ENCODE results near the gene CCL23. TPM values are rescaled to one million over a fixed set of nuclear protein-coding genes. Genes with fewer than 3 reads are reported as not detected.

CCL23 gene
- total RNA-seq, 2 experiments from 2014 or later = not detected

DNA sequence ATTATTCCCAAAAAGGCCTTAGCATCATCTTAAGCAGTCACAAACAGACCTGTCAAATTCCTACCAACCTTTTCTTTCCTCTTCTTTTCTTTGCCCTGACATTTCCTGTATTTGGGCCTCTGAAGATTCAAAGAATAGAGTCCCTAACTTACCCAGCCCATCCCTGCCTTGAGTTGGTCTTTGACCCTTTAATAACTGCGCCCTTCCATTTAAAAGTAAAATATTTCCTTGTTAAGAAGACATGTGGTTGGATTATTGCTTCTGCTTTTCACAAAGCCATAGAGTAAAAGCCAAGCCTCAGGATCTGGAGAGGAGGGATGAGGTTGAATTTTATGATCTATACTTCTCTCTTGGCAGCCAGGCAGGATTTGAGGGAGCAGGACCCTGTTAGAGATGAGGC is 13.2 kb upstream of the CCL23 start:
- no peaks in the 10 kb centered on the region for H3K4me1 ChIP-seq (ENCODE audit: insufficient read depth, low read length, poor library complexity, severe bottlenecking)
- no peaks in the 10 kb centered on the region for H3K9me2 ChIP-seq (ENCODE audit: insufficient read depth, low read length)
- H3K79me2 ChIP-seq (ENCODE audit: insufficient read depth, low read depth, low read length) = no peaks in the 10 kb centered on the region
- H3K36me3 ChIP-seq (ENCODE audit: insufficient read depth, low read length) = no peaks in the 10 kb centered on the region
- H4K20me1 ChIP-seq (ENCODE audit: insufficient read depth, low read length) = no peaks in the 10 kb centered on the region
- no peak overlapping the region for H3K4me3 ChIP-seq (ENCODE audit: low read depth, low read length, poor library complexity, severe bottlenecking)
- ChIA-PET CTCF (ENCODE audit: unreplicated experiment) (no interaction called here), POLR2A (no interaction called here)
- H3K4me2 ChIP-seq (ENCODE audit: low read length) = no peak overlapping the region
- H2AFZ ChIP-seq (ENCODE audit: low read length) = no peak overlapping the region
- H3K27ac ChIP-seq (ENCODE audit: low read depth, low read length, poor library complexity, severe bottlenecking) = no peak overlapping the region
- TF ChIP-seq, protein P1, sequence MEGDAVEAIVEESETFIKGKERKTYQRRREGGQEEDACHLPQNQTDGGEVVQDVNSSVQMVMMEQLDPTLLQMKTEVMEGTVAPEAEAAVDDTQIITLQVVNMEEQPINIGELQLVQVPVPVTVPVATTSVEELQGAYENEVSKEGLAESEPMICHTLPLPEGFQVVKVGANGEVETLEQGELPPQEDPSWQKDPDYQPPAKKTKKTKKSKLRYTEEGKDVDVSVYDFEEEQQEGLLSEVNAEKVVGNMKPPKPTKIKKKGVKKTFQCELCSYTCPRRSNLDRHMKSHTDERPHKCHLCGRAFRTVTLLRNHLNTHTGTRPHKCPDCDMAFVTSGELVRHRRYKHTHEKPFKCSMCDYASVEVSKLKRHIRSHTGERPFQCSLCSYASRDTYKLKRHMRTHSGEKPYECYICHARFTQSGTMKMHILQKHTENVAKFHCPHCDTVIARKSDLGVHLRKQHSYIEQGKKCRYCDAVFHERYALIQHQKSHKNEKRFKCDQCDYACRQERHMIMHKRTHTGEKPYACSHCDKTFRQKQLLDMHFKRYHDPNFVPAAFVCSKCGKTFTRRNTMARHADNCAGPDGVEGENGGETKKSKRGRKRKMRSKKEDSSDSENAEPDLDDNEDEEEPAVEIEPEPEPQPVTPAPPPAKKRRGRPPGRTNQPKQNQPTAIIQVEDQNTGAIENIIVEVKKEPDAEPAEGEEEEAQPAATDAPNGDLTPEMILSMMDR (conservative IDR thresholded peaks at IDR 0.05; ENCODE audit: low read length) = no peak
- no peak for TF ChIP-seq EZH2phosphoT487 (IDR thresholded peaks at IDR 0.05; ENCODE audit: borderline replicate concordance, low read depth, low read length)
- intact Hi-C loops (cut with micrococcal nuclease; ENCODE audit: unreplicated experiment) = no loop called here
- no peaks in the 10 kb centered on the region for H3K9me3 ChIP-seq (ENCODE audit: low read length)
- no peak for DNase-seq (ENCODE audit: low spot score)
- no TSS peak for BruUV-seq (replicated peaks)

DNA sequence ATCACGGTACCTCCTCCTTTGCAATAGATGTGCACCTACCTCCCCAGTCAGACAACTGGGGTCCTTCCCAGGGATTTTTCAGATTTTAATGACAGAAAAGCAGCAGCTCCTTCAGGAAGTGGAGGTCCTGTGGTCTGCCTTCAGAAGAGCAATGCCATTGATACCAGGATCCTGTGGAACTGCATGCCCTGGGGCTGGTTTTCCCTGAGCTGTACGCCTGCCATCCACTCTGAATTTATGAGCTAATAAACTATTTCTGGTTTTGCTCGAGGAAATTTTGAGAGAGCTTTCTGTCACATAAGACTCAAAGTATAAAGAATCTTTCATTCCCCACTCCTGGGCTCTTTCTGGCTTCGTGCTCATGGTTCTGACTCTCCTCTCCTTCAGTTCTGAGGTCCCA is 10.0 kb upstream of the CCL23 start:
- BruUV-seq (replicated peaks) = no TSS peak
- no peaks in the 10 kb centered on the region for H3K36me3 ChIP-seq (ENCODE audit: insufficient read depth, low read length)
- no peak overlapping the region for H2AFZ ChIP-seq (ENCODE audit: low read length)
- H3K4me2 ChIP-seq (ENCODE audit: low read length) = no peak overlapping the region
- no peaks in the 10 kb centered on the region for H3K9me2 ChIP-seq (ENCODE audit: insufficient read depth, low read length)
- H4K20me1 ChIP-seq (ENCODE audit: insufficient read depth, low read length) = no peaks in the 10 kb centered on the region
- H3K4me1 ChIP-seq (ENCODE audit: insufficient read depth, low read length, poor library complexity, severe bottlenecking) = no peaks in the 10 kb centered on the region
- TF ChIP-seq, protein P1 (conservative IDR thresholded peaks at IDR 0.05; ENCODE audit: low read length) = no peak
- no peak for TF ChIP-seq EZH2phosphoT487 (IDR thresholded peaks at IDR 0.05; ENCODE audit: borderline replicate concordance, low read depth, low read length)
- no peak overlapping the region for H3K27ac ChIP-seq (ENCODE audit: low read depth, low read length, poor library complexity, severe bottlenecking)
- POLR2A ChIA-PET = no interaction called here
- CTCF ChIA-PET (ENCODE audit: unreplicated experiment) = no interaction called here
- H3K79me2 ChIP-seq (ENCODE audit: insufficient read depth, low read depth, low read length) = no peaks in the 10 kb centered on the region
- no peak for DNase-seq (ENCODE audit: low spot score)
- H3K4me3 ChIP-seq (ENCODE audit: low read depth, low read length, poor library complexity, severe bottlenecking) = no peak overlapping the region
- intact Hi-C loops (cut with micrococcal nuclease; ENCODE audit: unreplicated experiment) = no loop called here
- no peaks in the 10 kb centered on the region for H3K9me3 ChIP-seq (ENCODE audit: low read length)

DNA sequence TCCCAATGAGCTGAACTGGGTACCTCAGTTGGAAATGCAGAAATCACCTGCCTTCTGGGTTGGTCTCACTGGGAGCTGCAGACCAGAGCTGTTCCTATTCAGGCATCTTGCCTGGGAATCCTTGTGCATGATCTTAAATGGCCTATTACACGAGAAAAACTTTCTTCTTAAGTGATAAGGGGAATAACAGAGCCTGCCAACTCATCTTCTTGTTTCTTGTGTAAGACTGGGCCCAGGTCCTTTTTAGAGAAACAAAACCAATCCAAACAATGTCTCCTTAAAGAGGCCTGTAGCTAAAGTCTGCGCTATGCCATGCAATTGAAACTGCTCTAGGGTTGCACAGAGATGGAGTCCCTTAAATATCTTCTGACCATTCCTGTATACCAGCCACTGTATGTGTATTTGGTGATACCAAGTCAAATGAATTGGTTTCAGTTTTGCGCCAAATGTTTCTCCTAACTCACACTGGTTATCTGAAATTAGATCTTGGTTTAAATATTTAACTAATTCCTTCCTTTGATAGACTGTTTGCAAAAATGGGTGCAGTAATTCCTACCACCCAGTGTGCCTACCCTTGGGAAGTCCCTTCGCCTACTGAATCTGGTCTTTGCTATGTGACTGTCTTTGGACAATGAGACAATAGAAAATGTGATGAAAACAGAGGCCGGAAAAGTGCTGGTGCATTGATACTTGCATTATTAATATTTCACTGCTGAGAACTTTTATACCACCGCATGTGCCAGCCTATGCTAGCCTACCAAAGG is 6.5 kb upstream of the CCL23 start:
- no peak for TF ChIP-seq EZH2phosphoT487 (IDR thresholded peaks at IDR 0.05; ENCODE audit: borderline replicate concordance, low read depth, low read length)
- TF ChIP-seq, protein P1 (conservative IDR thresholded peaks at IDR 0.05; ENCODE audit: low read length) = no peak
- ChIA-PET POLR2A (no interaction called here), CTCF (ENCODE audit: unreplicated experiment) (no interaction called here)
- intact Hi-C loops (cut with micrococcal nuclease; ENCODE audit: unreplicated experiment) = no loop called here
- Histone ChIP-seq H3K27ac (ENCODE audit: low read depth, low read length, poor library complexity, severe bottlenecking) (no peak overlapping the region), H3K9me2 (ENCODE audit: insufficient read depth, low read length) (no peaks in the 10 kb centered on the region), H3K9me3 (ENCODE audit: low read length) (no peaks in the 10 kb centered on the region), H3K36me3 (ENCODE audit: insufficient read depth, low read length) (no peaks in the 10 kb centered on the region), H2AFZ (ENCODE audit: low read length) (no peak overlapping the region), H3K4me1 (ENCODE audit: insufficient read depth, low read length, poor library complexity, severe bottlenecking) (no peaks in the 10 kb centered on the region), H4K20me1 (ENCODE audit: insufficient read depth, low read length) (no peaks in the 10 kb centered on the region), H3K4me2 (ENCODE audit: low read length) (no peak overlapping the region), H3K4me3 (ENCODE audit: low read depth, low read length, poor library complexity, severe bottlenecking) (no peak overlapping the region), H3K79me2 (ENCODE audit: insufficient read depth, low read depth, low read length) (no peaks in the 10 kb centered on the region)
- no peak for DNase-seq (ENCODE audit: low spot score)
- BruUV-seq (replicated peaks) = no TSS peak

All from OCI-LY7 (cell line).